T1000 (cell line): ENCODE results near the gene ACSF3.

Experiments used
- DNase-seq: peaks from one replicate; lab custom pipeline; 2025; ENCODE audit warnings: mixed read lengths; lab: John Stamatoyannopoulos, UW

ACSF3 gene

DNA sequence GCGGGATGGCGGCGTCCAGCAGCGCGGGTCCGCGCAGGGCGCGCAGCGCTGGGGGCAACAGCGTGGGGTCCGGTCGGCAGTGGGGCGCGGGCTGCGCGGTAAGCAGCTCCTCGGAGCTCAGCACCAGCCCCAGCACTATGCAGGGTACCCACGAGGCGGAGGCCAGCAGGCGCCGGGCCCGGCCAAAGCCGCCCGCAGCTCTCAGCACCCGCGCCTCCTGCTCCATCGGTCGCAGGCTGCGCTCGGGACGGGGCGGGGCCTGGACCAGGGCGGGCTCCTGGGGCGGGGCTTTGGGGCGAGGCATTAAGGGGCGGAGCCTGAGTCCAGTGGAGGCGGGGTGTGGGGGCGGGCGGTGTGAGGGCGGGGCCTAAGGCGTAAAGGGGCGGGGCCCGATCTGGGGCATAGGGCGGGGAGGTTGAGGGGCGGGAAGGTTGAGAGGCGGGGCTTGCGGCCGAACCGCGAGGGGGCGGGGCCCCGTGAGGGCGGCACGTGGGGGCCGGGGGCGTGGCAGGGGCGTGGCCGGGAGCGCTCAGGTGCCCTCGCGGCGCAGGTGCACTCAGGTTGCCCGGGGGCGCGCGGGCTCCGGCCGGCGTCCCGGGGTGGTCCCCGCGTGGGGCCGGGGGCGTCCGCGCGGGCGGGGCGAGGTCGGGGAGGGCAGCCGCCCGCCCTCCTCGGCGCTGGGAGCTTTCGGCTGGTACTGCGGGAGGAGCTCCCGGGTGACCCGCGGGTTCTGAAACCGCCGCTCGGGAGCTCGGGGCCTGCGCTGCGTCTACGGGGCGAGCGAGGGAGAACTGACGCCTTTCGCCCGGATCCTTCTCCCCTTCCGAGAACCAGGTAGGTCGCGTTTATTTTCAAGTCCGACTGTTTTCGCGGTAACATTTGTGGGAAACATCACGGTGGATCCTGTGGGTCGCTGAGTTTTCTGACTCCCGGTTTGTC lies 108.1 kb downstream of the ACSF3 start:
- peak; percentile 80 for DNase-seq

DNA sequence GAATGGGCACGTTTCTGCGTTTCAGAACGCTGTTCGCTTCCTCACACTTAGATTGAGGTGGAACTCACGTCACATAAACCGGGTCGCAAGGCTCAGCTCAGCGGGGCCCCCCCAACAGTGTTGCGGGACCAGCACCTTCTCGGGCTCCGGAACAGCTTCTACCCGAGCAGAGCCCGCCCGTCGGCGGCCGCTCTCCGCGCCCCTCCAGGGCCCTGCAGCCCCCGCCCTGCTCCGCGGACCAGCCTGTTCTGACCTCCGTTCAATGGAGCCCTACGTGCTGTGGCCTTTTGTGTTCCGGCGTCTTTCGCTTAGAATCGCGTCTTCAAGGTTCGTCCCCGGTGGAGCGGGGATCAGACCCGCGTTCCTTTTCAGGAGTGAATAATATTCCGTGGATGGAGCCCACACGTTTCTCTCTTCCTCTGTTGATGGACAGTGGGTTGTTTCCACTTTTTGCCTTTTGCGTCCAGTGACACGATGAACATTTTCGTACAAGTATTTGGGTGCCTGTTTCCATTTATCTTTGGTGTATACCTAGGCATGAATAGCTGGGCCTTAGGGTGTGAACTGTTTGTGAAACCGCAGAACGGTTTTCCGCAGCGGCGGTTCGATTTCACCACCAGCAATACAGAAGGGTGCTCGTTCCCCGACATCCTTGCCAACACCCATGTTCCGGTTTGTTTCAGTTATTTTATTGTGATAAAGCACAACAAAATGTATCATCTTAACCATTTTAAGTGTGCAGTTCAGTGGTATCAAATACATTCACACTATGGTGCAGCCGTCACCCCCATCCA lies 109.0 kb downstream of the ACSF3 start:
- no peak for DNase-seq
